ENCODE data around the gene FMO2. TPM values are rescaled to one million over a fixed set of nuclear protein-coding genes. Genes with fewer than 3 reads are reported as not detected.

Gene FMO2
- total and polyA plus RNA-seq, 10 of the 15 experiments (the other 5 are each of a cell fraction or from before 2014, with no cell fraction given) = not detected

- ChIA-PET SMC1A (ENCODE audit: uncharacterized antibody, unreplicated experiment) (no interaction called here), POLR2A (no interaction called here), CTCF (interaction anchor here (1.0 to 1.5 kb wide), 3 partner anchors 8 to 100 kb away, joined by 3 to 5 read pairs (median 4); partner anchors contain the start of gene FMO4), RAD21 (ENCODE audit: unreplicated experiment) (no interaction called here)
- in situ Hi-C loops (cut with MboI) (no loop called here), intact Hi-C loops (cut with micrococcal nuclease; ENCODE audit: unreplicated experiment) (no loop called here)
- no TSS peak for BruUV-seq (replicated peaks)
- Histone ChIP-seq H3K9ac (ENCODE audit: control insufficient read depth, insufficient read depth, low read length) (no peak overlapping the region), H2AFZ (ENCODE audit: control insufficient read depth, low read depth, low read length) (no peak overlapping the region), H3K9me3 (replicated peaks; ENCODE audit: control insufficient read depth, insufficient read depth, low read length) (no peaks in the 10 kb centered on the region), H3K27ac (ENCODE audit: control insufficient read depth, insufficient read depth) (no peak overlapping the region), H4K20me1 (ENCODE audit: control insufficient read depth, insufficient read depth) (no peaks in the 10 kb centered on the region), H3K4me1 (ENCODE audit: control insufficient read depth, insufficient read depth, low read length) (no peaks in the 10 kb centered on the region), H3K4me3 (no peak overlapping the region), H3K79me2 (ENCODE audit: control insufficient read depth, insufficient read depth, low read length) (no peaks in the 10 kb centered on the region), H3K4me2 (ENCODE audit: control insufficient read depth, insufficient read depth) (no peak overlapping the region), H3K27me3 (replicated peaks in 1 of 2; ENCODE audit: control insufficient read depth in 2 of 2, insufficient read depth in 2 of 2, low read length in 1 of 2) (no peaks in the 10 kb centered on the region; a peak in 1 of 4 replicates), H3K36me3 (ENCODE audit: control insufficient read depth in 2 of 2, insufficient read depth in 2 of 2, low read length in 1 of 2) (no peaks in the 10 kb centered on the region)
- ATAC-seq = no peak
- 49% methylated on average over 12 of the region's 12 CpGs for WGBS (ENCODE audit: insufficient coverage, insufficient replicate concordance, low lambda C conversion rate, missing lambda C conversion rate)
- DNase-seq (ENCODE audit: low read depth, low spot score) = no peak
- peak; percentile 23 for FAIRE-seq
- TF ChIP-seq CHD1 (IDR thresholded peaks at IDR 0.05; ENCODE audit: low read depth, low read length) (no peak), IRF3 (IDR thresholded peaks at IDR 0.05) (no peak), CREM (IDR thresholded peaks at IDR 0.05; ENCODE audit: low read depth) (no peak), MYC (IDR thresholded peaks at IDR 0.05; ENCODE audit: insufficient read depth, insufficient read length, insufficient replicate concordance, low read length, severe bottlenecking) (no peak), MEF2A (IDR thresholded peaks at IDR 0.05; ENCODE audit: insufficient read depth, low read depth, low read length) (no peak), CBFB (IDR thresholded peaks at IDR 0.05; ENCODE audit: low read depth) (no peak), CEBPZ (IDR thresholded peaks at IDR 0.05; ENCODE audit: low read depth, low read length) (no peak), BCL11A (IDR thresholded peaks at IDR 0.05; ENCODE audit: low read depth, low read length) (no peak), REST (IDR thresholded peaks at IDR 0.05; ENCODE audit: low read depth, low read length) (no peak), SMAD5 (IDR thresholded peaks at IDR 0.05; ENCODE audit: low read depth) (no peak), RELB (IDR thresholded peaks at IDR 0.05; ENCODE audit: low read depth) (no peak), SREBF2 (IDR thresholded peaks at IDR 0.05; ENCODE audit: low read length) (no peak)
Measured at GRCh38 chr1:171213559-171214454, 28.7 kb downstream of the FMO2 start.

All from GM12878 (cell line).